GM12878 (cell line): ENCODE measurements around the gene PLEKHM1.
"Not testable (repeated sequence)": the region's sequence is repeated elsewhere in the genome, so short reads cannot be mapped to it uniquely, and the experiment has no call there.

Experiments
- CREM ChIP-seq: IDR thresholded peaks from 2 replicates; pipeline ENCODE4 v1.6.1; 2014; ENCODE audit warnings: antibody characterized with exemption, low read depth
- CTCF ChIP-seq, 3 experiments: IDR thresholded peaks in 2 of 3; conservative IDR thresholded peaks in 1 of 3; 2 replicates each; pipeline ENCODE4 v1.5.1; 2011; ENCODE audit warnings: low read depth in 3 of 3, low read length in 3 of 3, mild to moderate bottlenecking in 3 of 3, control low read depth in 2 of 3, moderate library complexity in 2 of 3, inconsistent platforms in 1 of 3, mixed read lengths in 1 of 3; ENCODE audit not compliant: control insufficient read depth in 2 of 3, insufficient read depth in 1 of 3; ENCODE audit errors: extremely low read depth in 1 of 3
- FOXM1 ChIP-seq: IDR thresholded peaks from 2 replicates; pipeline ENCODE4 v1.6.1; 2012; ENCODE audit warnings: low read depth, mild to moderate bottlenecking, inconsistent platforms, low read length, moderate library complexity
- GABPA ChIP-seq: IDR thresholded peaks from 2 replicates; pipeline ENCODE4 v1.6.1; 2014; ENCODE audit warnings: antibody characterized with exemption, low read depth, mild to moderate bottlenecking, inconsistent platforms
- POLR2AphosphoS5 ChIP-seq: IDR thresholded peaks from 2 replicates; pipeline ENCODE4 v1.6.1; 2011; ENCODE audit warnings: mild to moderate bottlenecking, low read length, inconsistent platforms
- REST ChIP-seq: IDR thresholded peaks from 2 replicates; pipeline ENCODE4 v1.6.1; 2012; ENCODE audit warnings: mild to moderate bottlenecking, low read depth, low read length
- RFX5 ChIP-seq: IDR thresholded peaks from 2 replicates; pipeline ENCODE4 v1.6.1; 2011; ENCODE audit warnings: low read depth, low read length, improper control_type of control experiment
- SMAD1 ChIP-seq: fragments of 450-650 bp; IDR thresholded peaks from 2 replicates; pipeline ENCODE4 v1.6.1; 2018; ENCODE audit warnings: mild to moderate bottlenecking, low read depth; ENCODE audit not compliant: partially characterized antibody
- SUZ12 ChIP-seq: fragments of 200-600 bp; sonication (generic); IDR thresholded peaks from one replicate; pipeline ENCODE4 v1.6.1; 2018; ENCODE audit warnings: antibody characterized with exemption, mild to moderate bottlenecking; ENCODE audit not compliant: unreplicated experiment
- WRNIP1 ChIP-seq: IDR thresholded peaks from 2 replicates; pipeline ENCODE4 v1.6.1; 2011; ENCODE audit warnings: low read depth, low read length, improper control_type of control experiment, borderline replicate concordance
- TF ChIP-seq, protein P1 (sequence below): fragments of 450-650 bp; IDR thresholded peaks from 2 replicates; pipeline ENCODE4 v1.6.1; 2017; ENCODE audit warnings: mild to moderate bottlenecking, moderate library complexity

- not testable (repeated sequence) for TF ChIP-seq FOXM1; CTCF (IDR thresholded peaks at IDR 0.05 in 2 of 3, conservative IDR thresholded peaks at IDR 0.05 in 1 of 3; ENCODE audit: control insufficient read depth in 2 of 3, extremely low read depth in 1 of 3, insufficient read depth in 1 of 3, low read depth in 3 of 3, low read length in 3 of 3); SUZ12; SMAD1; WRNIP1; GABPA; CREM; RFX5; REST; POLR2AphosphoS5
- TF ChIP-seq, protein P1, sequence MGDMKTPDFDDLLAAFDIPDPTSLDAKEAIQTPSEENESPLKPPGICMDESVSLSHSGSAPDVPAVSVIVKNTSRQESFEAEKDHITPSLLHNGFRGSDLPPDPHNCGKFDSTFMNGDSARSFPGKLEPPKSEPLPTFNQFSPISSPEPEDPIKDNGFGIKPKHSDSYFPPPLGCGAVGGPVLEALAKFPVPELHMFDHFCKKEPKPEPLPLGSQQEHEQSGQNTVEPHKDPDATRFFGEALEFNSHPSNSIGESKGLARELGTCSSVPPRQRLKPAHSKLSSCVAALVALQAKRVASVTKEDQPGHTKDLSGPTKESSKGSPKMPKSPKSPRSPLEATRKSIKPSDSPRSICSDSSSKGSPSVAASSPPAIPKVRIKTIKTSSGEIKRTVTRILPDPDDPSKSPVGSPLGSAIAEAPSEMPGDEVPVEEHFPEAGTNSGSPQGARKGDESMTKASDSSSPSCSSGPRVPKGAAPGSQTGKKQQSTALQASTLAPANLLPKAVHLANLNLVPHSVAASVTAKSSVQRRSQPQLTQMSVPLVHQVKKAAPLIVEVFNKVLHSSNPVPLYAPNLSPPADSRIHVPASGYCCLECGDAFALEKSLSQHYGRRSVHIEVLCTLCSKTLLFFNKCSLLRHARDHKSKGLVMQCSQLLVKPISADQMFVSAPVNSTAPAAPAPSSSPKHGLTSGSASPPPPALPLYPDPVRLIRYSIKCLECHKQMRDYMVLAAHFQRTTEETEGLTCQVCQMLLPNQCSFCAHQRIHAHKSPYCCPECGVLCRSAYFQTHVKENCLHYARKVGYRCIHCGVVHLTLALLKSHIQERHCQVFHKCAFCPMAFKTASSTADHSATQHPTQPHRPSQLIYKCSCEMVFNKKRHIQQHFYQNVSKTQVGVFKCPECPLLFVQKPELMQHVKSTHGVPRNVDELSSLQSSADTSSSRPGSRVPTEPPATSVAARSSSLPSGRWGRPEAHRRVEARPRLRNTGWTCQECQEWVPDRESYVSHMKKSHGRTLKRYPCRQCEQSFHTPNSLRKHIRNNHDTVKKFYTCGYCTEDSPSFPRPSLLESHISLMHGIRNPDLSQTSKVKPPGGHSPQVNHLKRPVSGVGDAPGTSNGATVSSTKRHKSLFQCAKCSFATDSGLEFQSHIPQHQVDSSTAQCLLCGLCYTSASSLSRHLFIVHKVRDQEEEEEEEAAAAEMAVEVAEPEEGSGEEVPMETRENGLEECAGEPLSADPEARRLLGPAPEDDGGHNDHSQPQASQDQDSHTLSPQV = not testable (repeated sequence)
These were observed 44.4 kb downstream of the PLEKHM1 start for GRCh38 chr17:45445901-45446743.
